Measurements from ENCODE around the gene TANC2.
A peak's percentile ranks its signal among the peaks of the same experiment; 100 is the strongest.
"Not testable (repeated sequence)": the region's sequence is repeated elsewhere in the genome, so short reads cannot be mapped to it uniquely, and the experiment has no call there.

The TANC2 gene

GRCh38 chr17:62965174-62965685, 805 bp upstream of the TANC2 start:
- DNase-seq, result no peak

GRCh38 chr17:62966426-62967204, 580 bp downstream of the TANC2 start:
- DNase-seq, result no peak

- no peak for DNase-seq
These were observed 1.1 kb downstream of the TANC2 start for GRCh38 chr17:62967205-62967529.

GRCh38 chr17:62968445-62968923, 2.4 kb downstream of the TANC2 start:
- peak; percentile 81 for DNase-seq

GRCh38 chr17:62970610-62971009, 4.6 kb downstream of the TANC2 start:
- no peak for DNase-seq

- no peak for DNase-seq
These were observed 5.8 kb downstream of the TANC2 start for GRCh38 chr17:62971853-62972252.

GRCh38 chr17:62974788-62975187, 8.8 kb downstream of the TANC2 start:
- DNase-seq, result no peak

- no peak for DNase-seq
These were observed 9.2 kb downstream of the TANC2 start for GRCh38 chr17:62975206-62975605.

GRCh38 chr17:62976643-62977231, 10.7 kb downstream of the TANC2 start:
- DNase-seq, result not testable (repeated sequence)

GRCh38 chr17:62980842-62981241, 14.8 kb downstream of the TANC2 start:
- DNase-seq, result no peak

GRCh38 chr17:62981933-62982332, 15.9 kb downstream of the TANC2 start:
- no peak for DNase-seq

- no peak for DNase-seq
These were observed 18.8 kb downstream of the TANC2 start for GRCh38 chr17:62984801-62985200.

GRCh38 chr17:62986549-62986948, 20.5 kb downstream of the TANC2 start:
- no peak for DNase-seq

GRCh38 chr17:62987136-62987535, 21.1 kb downstream of the TANC2 start:
- DNase-seq, result no peak

- no peak for DNase-seq
These were observed 23.5 kb downstream of the TANC2 start for GRCh38 chr17:62989501-62989900.

- no peak for DNase-seq
These were observed 28.9 kb downstream of the TANC2 start for GRCh38 chr17:62994931-62995330.

- peak; percentile 23 for DNase-seq
These were observed 29.4 kb downstream of the TANC2 start for GRCh38 chr17:62995377-62995885.

GRCh38 chr17:62996221-62996620, 30.2 kb downstream of the TANC2 start:
- DNase-seq, result no peak

GRCh38 chr17:62998166-62998565, 32.1 kb downstream of the TANC2 start:
- DNase-seq, result no peak

- DNase-seq, result no peak
These were observed 32.8 kb downstream of the TANC2 start for GRCh38 chr17:62998665-62999393.

- DNase-seq, result no peak
These were observed 33.7 kb downstream of the TANC2 start for GRCh38 chr17:62999736-63000135.

GRCh38 chr17:63001689-63002394, 35.8 kb downstream of the TANC2 start:
- DNase-seq, result no peak

- DNase-seq, result no peak
These were observed 36.6 kb downstream of the TANC2 start for GRCh38 chr17:63002625-63003024.
